ENCODE measurements around the gene UBE2H. TPM values are rescaled to one million over a fixed set of nuclear protein-coding genes. Genes with fewer than 3 reads are reported as not detected.
A peak's percentile ranks its signal among the peaks of the same experiment; 100 is the strongest.

Gene UBE2H
- total RNA-seq, 4 donors from 2014 or later = 82.7 to 162 (median 103) TPM

GRCh38 chr7:129857313-129857712 lies 95.4 kb downstream of the UBE2H start:
- intact Hi-C loops (cut with DNase I; ENCODE audit: low total_unique reads) = no loop called here
- H3K27me3 ChIP-seq = no peaks in the 10 kb centered on the region
- H3K36me3 ChIP-seq = no peaks in the 10 kb centered on the region
- in situ Hi-C loops (cut with MboI; ENCODE audit: low sequenced_read_pairs in 4 of 4) = no loop called here
- H3K4me1 ChIP-seq = peaks cover 63 to 66% of the 10 kb centered on the region in 2 donors
- H3K27ac ChIP-seq = peak overlapping the region in 2 of 4 donors; percentile 32 to 41
- ATAC-seq (no peak), DNase-seq (no peak)
- no peak for TF ChIP-seq POLR2A (IDR thresholded peaks at IDR 0.05)
- TF ChIP-seq CTCF (IDR thresholded peaks at IDR 0.05 in 4 of 5, conservative IDR thresholded peaks at IDR 0.05 in 1 of 5) = no peak
- H3K4me3 ChIP-seq = no peak overlapping the region
- no peaks in the 10 kb centered on the region for H3K9me3 ChIP-seq

- H3K36me3 ChIP-seq = no peaks in the 10 kb centered on the region
- in situ Hi-C loops (cut with MboI; ENCODE audit: low sequenced_read_pairs in 4 of 4) = no loop called here
- DNase-seq = no peak
- TF ChIP-seq POLR2A (IDR thresholded peaks at IDR 0.05) (no peak), CTCF (IDR thresholded peaks at IDR 0.05 in 4 of 5, conservative IDR thresholded peaks at IDR 0.05 in 1 of 5) (no peak)
- no peaks in the 10 kb centered on the region for H3K27me3 ChIP-seq
- no peak overlapping the region for H3K4me3 ChIP-seq
- ATAC-seq = no peak
- H3K27ac ChIP-seq = peak overlapping the region in 1 of 4 donors; percentile 12
- peaks cover 51 to 54% of the 10 kb centered on the region in 2 donors for H3K4me1 ChIP-seq
- no peaks in the 10 kb centered on the region for H3K9me3 ChIP-seq
- intact Hi-C loops (cut with DNase I; ENCODE audit: low total_unique reads) = no loop called here
Measured at GRCh38 chr7:129855935-129856717, 96.6 kb downstream of the UBE2H start.

- no peaks in the 10 kb centered on the region for H3K9me3 ChIP-seq
- no peak for TF ChIP-seq CTCF (IDR thresholded peaks at IDR 0.05 in 4 of 5, conservative IDR thresholded peaks at IDR 0.05 in 1 of 5)
- no peak for TF ChIP-seq POLR2A (IDR thresholded peaks at IDR 0.05)
- H3K36me3 ChIP-seq = no peaks in the 10 kb centered on the region
- no peak for DNase-seq
- intact Hi-C loops (cut with DNase I; ENCODE audit: low total_unique reads) = no loop called here
- H3K4me3 ChIP-seq = no peak overlapping the region
- no peak overlapping the region for H3K27ac ChIP-seq
- no peak for ATAC-seq
- in situ Hi-C loops (cut with MboI; ENCODE audit: low sequenced_read_pairs in 4 of 4) = no loop called here
- no peaks in the 10 kb centered on the region for H3K27me3 ChIP-seq
- peaks cover 42 to 45% of the 10 kb centered on the region in 2 donors for H3K4me1 ChIP-seq
Measured at GRCh38 chr7:129855234-129855673, 97.5 kb downstream of the UBE2H start.

- H3K9me3 ChIP-seq = no peaks in the 10 kb centered on the region
- no peak for TF ChIP-seq POLR2A (IDR thresholded peaks at IDR 0.05)
- no peak for TF ChIP-seq CTCF (IDR thresholded peaks at IDR 0.05 in 4 of 5, conservative IDR thresholded peaks at IDR 0.05 in 1 of 5)
- intact Hi-C loops (cut with DNase I; ENCODE audit: low total_unique reads) = no loop called here
- H3K4me1 ChIP-seq = peaks cover 36 to 37% of the 10 kb centered on the region in 2 donors
- H3K27me3 ChIP-seq = no peaks in the 10 kb centered on the region
- in situ Hi-C loops (cut with MboI; ENCODE audit: low sequenced_read_pairs in 4 of 4) = no loop called here
- no peaks in the 10 kb centered on the region for H3K36me3 ChIP-seq
- no peak overlapping the region for H3K4me3 ChIP-seq
- peak overlapping the region in 2 of 4 donors; percentile 21 to 30 for H3K27ac ChIP-seq
- ATAC-seq (no peak), DNase-seq (no peak)
Measured at GRCh38 chr7:129854401-129854800, 98.4 kb downstream of the UBE2H start.
